AG04449 (cell line): Measurements from ENCODE around the gene NOP14.
"Not testable (repeated sequence)": the region's sequence is repeated elsewhere in the genome, so short reads cannot be mapped to it uniquely, and the experiment has no call there.

Experiments
- CTCF ChIA-PET: fragments of 350-600 bp; formaldehyde crosslinking; extraction: SDS; loops from one replicate; lab custom pipeline; 2021; ENCODE audit warnings: antibody characterized with exemption; lab: Yijun Ruan, JAX
- POLR2A ChIA-PET: fragments of 400-600, 350-600 bp; formaldehyde crosslinking; extraction: SDS; loops from one replicate; lab custom pipeline; 2020; ENCODE audit warnings: antibody characterized with exemption, inconsistent platforms; lab: Yijun Ruan, JAX
- DNase-seq: peaks from one replicate; pipeline ENCODE4 v3.0.0-alpha.2; 2010; ENCODE audit warnings: low read depth, low spot score
- H3K4me3 ChIP-seq: 2 replicates; pipeline ENCODE4 v1.5.1; 2011; ENCODE audit warnings: low read depth, mild to moderate bottlenecking, control low read depth, low read length
- CTCF ChIP-seq: IDR thresholded peaks from one replicate; pipeline ENCODE4 v1.5.1; 2011; ENCODE audit warnings: mild to moderate bottlenecking, moderate library complexity, low read length, control low read depth, inconsistent platforms; ENCODE audit not compliant: insufficient read depth; ENCODE audit errors: missing control alignments

NOP14 gene

GRCh38 chr4:2958446-2958845, 4.8 kb downstream of the NOP14 start:
- peak overlapping the region; percentile 6; the same call in 1 of the 2 replicates for H3K4me3 ChIP-seq
- ChIA-PET POLR2A (no interaction called here), CTCF (interaction anchor here (3.4 kb wide), 1 partner anchor 10 kb away, joined by 13 read pairs; no protein-coding TSS in a partner anchor)
- no peak for DNase-seq
- no peak for TF ChIP-seq CTCF

- POLR2A ChIA-PET, H3K4me3 ChIP-seq, DNase-seq: not testable (repeated sequence)
- CTCF ChIA-PET: interaction anchor here (0.6 to 1.5 kb wide), 4 partner anchors 12 to 117 kb away, joined by 3 to 5 read pairs (median 3); no protein-coding TSS in a partner anchor
Measured at GRCh38 chr4:2955186-2956044, 7.8 kb downstream of the NOP14 start.

- no peak for DNase-seq
- no peak for TF ChIP-seq CTCF
- ChIA-PET POLR2A (interaction anchor here (0.7 kb wide), 1 partner anchor 9 kb away, joined by 5 read pairs; the partner anchor contains the start of genes GRK4 and NOP14), CTCF (interaction anchor here (1.1 to 1.4 kb wide), 4 partner anchors 10 to 19 kb away, joined by 3 to 6 read pairs (median 5); no protein-coding TSS in a partner anchor)
- H3K4me3 ChIP-seq: no peak overlapping the region
Measured at GRCh38 chr4:2954358-2955185, 8.6 kb downstream of the NOP14 start.

GRCh38 chr4:2953496-2953895, 9.7 kb downstream of the NOP14 start:
- ChIA-PET POLR2A (interaction anchor here (0.7 kb wide), 1 partner anchor 10 kb away, joined by 5 read pairs; the partner anchor contains the start of genes GRK4 and NOP14), CTCF (interaction anchor here (0.8 to 1.4 kb wide), 6 partner anchors 9 to 25 kb away, joined by 3 to 6 read pairs (median 4); partner anchors contain the start of genes GRK4 and NOP14)
- DNase-seq: no peak
- TF ChIP-seq CTCF: no peak
- no peak overlapping the region for H3K4me3 ChIP-seq

GRCh38 chr4:2950221-2950989, 12.8 kb downstream of the NOP14 start:
- POLR2A ChIA-PET: interaction anchor here (1.7 kb wide), 1 partner anchor 14 kb away, joined by 5 read pairs; no protein-coding TSS in a partner anchor
- no peak overlapping the region for H3K4me3 ChIP-seq
- TF ChIP-seq CTCF: no peak
- CTCF ChIA-PET: interaction anchor here (1.0 kb wide), 1 partner anchor 24 kb away, joined by 3 read pairs; no protein-coding TSS in a partner anchor
- no peak for DNase-seq

GRCh38 chr4:2949782-2950125, 13.5 kb downstream of the NOP14 start:
- DNase-seq: no peak
- ChIA-PET CTCF (interaction anchor here (1.5 to 2.1 kb wide), 2 partner anchors 11 to 87 kb away, joined by 7 to 14 read pairs; no protein-coding TSS in a partner anchor), POLR2A (no interaction called here)
- H3K4me3 ChIP-seq: no peak overlapping the region
- no peak for TF ChIP-seq CTCF
